GM19397 (cell line): Measurements from ENCODE around the gene CDC20B.
"Not testable (repeated sequence)": the region's sequence is repeated elsewhere in the genome, so short reads cannot be mapped to it uniquely, and the experiment has no call there.

Experiments used
- ATAC-seq: cut with Tn5 transposase; IDR thresholded peaks from one replicate; pipeline ENCODE4 v1.9.1; 2021; ENCODE audit warnings: mild to moderate bottlenecking, moderate library complexity; ENCODE audit not compliant: unreplicated experiment

Gene CDC20B

DNA sequence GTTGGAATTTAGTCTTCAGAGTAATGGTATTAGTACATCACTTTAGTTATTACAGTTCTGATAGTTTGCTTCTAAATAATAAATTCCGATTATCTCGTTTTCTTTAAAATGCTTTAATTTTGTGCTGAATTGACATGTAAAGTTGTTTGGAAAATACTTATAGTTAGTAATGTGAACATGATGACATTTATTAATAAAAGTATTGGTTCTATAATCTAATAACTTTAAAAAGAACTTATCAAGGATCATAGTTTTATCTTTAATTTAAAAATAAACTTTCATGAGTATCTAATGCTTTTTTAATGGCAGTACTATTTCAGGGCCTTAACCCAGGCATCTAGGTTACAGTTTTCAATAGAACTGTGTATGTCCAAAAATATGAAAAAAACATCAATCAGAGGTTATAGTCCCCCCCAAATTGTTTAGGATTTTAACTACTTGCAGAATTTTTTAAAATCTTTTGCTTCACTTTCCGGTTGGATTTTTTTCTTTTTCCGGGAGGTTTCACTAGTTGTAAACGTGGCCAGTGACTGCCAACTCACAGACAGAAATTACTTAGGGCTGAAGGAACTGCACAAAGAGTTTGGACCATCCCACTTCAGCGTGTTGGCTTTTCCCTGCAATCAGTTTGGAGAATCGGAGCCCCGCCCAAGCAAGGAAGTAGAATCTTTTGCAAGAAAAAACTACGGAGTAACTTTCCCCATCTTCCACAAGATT is 12.3 kb downstream of the CDC20B start:
- no peak for ATAC-seq

DNA sequence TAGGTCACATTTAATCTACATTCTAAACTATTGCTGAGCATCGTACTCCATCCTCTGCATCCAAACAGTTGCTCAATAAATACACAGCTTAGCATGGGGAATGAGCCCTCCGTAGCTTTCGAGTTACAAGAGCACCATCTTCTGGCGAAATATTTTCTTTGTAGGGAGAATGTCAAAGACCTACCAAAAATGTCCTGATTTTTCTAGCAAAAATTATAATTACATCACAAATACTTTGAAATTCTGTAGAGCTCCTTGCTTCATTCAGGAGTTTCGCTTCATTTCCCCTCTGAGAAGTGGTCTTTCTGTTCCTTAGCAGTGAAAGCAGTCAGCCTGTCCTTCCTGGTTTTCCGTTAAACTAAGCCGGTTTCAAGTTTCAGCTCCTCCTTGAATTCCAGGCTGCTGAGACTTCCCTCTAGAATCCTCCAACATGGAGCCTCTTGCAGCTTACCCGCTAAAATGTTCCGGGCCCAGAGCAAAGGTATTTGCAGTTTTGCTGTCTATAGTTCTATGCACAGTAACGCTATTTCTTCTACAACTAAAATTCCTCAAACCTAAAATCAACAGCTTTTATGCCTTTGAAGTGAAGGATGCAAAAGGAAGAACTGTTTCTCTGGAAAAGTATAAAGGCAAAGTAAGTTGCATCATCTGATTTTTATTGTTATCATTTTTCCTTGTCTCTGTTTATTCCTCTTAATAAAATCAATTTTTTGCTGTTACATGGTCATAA is 13.0 kb downstream of the CDC20B start, which contains the start of gene GPX8:
GPX8 (plus strand) TSS at position 409 of the 730 bp plus-strand sequence; CDS start at position 431, 22 bp downstream.
- no peak for ATAC-seq

DNA sequence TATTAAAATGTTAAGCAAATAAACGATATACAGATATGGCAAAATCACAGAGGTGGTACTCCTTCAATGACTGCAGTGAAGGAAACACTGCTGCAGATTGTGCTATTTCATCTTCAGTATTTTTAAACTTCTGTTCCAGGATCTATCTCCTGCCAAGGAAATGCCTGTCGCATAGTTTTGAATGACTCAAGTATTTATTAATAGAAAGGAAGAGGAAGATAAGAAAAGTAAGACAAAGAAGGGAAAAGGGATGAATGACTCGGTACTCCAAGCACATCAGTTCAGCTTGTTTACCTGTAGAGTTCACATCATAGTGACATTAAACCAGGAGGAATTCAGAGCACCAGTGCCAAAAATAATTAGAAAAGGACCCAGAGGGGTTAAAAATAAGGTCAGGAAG is 18.1 kb downstream of the CDC20B start:
- no peak for ATAC-seq

DNA sequence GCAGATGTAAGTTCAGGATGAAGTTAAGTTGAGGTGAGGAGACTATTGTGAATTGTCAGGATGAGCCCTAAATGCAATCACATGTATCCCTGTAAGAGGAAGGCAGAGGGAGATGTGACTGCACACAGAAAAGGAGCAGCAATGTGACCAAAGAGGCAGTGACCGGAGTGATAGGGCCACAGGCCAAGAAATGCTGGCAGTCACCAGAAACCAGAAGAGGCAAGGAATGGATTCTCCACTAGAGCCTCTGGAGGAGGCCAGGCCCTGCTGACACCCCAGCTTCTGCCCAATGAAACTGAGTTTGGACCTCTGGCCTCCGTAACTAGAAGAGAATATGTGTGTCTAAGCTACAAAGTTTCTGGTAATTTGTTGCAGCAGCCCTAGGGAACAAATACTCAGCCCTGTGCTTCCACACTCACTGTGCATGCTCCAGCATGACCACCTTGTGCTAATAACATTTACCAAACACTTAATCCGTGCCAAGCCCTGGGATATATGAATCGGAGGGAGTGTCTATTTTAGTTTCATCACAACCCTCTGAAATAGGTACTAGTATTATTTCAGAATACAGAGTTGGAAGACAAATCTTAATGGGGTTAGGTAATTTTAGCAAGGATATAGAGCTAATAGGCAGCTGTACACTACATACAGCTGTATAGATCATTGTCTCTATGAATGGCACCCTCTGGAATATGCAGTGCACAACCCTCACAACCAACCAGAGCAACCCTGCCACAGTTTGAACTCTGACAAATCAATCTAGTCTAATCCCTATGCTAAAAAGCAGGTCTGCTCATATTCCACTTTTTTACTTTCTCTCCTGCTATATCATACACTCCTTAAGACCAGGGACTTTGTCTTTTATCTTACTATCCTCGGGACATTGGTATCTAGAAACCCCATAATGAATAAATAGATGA is 20.8 kb downstream of the CDC20B start:
- no peak for ATAC-seq

DNA sequence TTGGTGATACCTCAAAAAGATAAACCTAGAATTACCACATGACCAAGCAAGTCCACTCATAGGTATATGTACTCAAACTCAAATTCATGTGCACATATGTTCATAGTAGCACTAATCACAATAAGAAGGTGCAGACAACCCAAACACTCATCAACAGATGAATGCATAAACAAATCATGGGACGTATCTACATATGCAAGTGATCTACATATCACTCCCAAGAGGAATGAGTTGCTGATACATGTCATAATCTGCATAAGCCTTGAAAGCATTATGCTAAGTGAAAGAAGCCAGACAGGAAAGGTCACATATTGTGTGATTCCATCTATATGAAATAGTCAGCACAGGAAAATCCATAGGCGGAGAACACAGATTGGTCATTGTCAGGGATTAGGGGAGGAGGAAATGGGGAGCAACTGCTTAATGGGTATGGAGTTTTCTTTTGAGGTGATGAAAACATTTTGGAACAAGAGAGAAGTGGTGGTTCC is 23.6 kb downstream of the CDC20B start:
- ATAC-seq = no peak

DNA sequence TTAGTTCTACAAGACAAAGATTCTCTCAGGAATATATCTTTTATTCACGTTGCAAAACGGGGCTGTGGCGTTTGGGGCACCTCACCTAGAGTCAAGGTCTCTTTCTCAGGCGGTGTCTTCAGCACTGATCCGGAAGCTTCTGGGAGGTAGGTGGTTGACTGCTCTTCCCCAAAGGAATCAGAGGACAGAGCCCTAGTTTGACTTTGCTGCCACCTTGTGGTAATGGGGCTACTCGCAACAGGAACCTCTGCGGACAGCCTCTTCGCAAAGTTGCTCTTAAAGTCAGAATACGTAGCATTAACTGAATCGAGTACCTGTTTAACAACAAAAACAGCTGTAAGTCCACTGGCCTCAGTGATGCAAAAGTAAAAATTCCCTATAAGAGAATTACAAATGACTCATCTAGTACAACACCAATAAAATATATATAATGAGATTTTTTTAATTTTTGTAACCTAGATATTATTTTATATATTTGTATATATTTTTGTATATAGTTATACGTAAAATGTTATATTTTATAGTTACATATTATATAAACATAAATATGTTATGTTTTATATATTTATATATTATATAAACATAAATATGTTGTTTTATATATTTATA is 26.3 kb downstream of the CDC20B start:
- peak; percentile 82 for ATAC-seq

DNA sequence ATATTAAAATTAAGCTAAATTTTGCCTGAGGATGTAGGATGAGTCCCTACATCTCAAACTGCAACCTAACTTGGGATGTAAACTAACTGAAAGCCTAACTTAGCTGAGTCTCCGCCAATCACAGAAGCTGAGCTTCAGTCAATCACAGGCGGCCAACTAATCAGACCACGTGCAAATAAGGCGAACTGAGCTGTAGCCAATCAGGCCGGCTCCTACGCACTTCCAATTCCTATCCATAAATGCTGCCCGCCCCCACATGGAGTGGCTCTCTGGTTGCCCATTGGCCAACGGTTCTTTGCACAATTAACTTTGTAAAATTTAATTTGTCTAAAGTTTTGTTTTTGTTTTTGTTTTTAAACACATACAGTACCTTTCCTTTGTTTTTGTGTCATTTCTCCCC is 26.9 kb downstream of the CDC20B start:
- no peak for ATAC-seq

DNA sequence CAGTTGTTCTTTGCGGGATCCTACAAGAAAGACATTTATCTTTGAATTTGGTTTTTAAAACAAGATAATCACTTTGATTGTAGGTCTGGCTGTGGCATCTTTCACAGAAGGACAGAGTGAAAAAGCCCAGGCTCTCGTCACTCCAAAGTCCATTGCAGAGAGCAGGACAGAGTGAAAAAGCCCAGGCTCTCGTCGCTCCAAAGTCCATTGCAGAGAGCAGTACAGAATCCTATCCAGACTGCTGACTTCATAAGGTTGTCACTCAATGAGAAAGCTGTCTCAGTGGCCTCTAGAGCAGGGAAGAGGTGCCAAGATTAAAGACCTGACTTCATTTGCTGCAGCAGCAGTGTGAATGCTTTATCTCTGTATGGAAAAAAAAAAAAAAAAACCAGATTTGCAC is 29.4 kb downstream of the CDC20B start:
- no peak for ATAC-seq

DNA sequence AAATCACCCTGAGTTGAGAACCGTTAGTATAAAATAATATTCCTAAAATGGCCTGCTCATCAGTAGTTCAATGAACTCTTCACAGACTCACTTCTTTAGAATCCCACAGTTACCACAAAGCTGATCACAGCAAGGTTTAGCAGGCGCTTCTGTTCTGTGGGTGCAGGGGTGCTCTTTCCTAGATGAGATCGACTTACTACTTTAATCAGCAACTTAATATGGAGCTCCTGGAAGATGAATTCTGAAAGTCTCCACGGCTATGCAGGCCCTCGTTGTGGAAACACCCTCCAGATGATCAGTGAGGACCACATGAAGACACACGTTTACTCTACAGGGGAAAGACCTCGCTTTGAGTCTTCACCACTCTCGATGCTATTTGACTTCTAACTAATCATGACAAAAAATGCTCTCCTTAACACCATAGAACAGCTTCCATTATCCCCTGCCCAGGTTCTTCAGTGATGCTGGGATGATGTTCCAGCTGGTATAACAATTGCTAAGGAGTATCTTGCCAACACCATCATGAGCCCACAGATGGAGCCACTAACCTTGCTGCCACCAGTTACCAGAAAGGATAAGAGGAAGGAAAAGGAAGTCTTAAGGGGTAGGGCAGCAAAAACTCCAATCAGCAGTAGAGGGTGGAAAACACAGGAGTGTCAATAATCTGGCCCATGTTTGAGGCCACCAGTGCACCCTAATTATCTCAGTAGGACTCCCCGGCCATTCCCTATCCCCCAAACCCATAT is 30.9 kb downstream of the CDC20B start:
- no peak for ATAC-seq

DNA sequence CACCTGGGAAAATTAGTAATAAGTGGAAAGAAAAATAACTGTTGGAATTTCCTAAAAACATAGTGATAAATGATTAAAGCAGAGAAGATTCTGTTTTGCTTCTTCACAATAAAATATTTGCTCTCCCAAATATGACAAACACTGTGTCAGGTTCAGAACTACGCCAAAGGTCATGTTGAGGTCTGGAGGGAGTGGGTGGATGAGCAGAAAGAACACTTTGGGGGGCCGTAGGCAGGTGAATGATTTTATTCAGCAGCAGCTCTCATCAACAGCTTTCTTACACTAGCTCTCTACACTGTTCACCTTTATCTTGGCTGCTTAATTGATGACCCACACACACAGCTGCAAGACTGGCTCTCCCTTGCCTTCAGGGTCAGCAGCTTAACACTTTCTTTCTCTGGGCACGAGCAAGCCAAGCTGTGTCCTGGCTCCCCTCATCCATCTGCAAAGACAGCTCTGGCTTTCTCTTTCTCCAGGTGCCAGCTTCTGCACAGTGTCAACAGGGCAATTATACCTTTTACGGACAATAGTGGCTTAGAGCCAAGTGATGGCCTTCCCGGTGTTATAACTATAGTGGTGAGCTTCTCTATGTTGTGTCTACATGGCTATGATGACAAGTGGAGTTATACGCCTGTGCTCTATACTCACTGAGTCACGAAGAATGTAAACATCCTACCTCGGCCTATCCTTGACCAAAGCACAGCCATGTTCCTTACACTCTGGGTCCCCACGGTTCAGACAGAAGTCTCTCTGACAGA is 31.9 kb downstream of the CDC20B start:
- no peak for ATAC-seq

DNA sequence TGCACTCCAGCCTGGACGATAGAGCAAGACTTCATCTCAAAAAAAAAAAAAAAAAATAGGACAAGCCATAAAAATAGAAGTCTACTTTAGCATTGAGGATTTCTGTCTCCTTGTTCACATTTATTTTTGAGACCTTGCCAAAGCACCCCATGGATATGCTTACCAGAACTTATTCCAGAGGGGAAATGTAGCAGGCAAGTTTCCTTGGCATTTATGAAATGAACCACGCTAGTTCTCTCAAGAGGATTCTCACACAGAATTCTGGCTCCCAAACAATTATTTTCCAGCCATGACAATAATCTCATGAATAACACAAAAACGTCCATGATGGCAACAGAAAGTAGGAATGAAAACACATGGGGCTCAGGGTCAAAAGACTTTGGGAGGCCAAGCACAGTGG is 36.5 kb downstream of the CDC20B start:
- no peak for ATAC-seq

DNA sequence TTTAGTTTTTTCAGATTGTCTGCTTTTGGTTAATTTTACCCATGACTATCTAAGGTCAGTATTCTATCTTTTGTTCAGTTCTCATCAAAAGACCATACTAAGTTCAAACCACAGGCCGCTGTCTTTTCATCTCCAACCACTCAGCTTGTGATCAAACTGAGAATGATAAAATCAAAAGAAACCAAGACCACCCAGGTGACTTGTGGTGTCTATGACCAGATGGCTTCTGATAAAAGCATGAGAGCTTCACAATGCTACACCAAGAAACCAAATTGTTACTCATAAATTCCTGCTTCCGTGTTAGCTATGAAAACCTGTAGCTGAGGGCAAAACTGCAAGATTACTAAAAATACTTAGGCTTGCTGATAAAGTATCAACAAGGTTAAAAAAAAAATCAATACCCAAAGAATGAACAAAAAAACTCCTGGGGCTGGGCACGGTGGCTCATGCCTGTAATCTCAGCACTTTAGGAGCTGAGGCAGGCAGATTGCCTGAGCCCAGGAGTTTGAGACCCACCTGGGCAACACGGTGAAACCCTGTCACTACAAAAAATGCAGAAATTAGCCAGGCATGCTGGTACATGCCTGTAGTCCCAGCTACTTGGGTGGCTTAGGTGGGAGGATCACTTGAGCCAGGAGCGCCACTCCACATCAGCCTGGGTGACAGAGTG is 38.8 kb downstream of the CDC20B start:
- no peak for ATAC-seq

DNA sequence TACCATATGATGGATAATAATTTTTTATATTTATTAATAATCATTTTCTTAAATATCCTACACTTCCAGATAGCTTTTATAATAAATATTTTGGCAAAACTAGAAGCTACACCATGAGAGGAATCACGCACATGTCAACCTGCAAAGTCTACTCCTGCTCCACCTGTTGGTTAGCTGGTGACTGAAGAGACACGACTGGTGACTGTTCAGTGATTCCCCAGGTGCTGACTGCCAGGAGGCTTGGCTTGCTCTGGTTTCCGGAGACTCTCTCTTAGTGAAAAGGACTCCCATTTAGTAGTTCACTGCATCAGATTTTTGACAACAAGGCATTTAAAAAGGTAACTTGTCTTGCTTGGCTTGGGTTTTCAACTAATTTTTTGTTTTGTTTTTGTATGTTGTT is 49.6 kb downstream of the CDC20B start:
- ATAC-seq = no peak

DNA sequence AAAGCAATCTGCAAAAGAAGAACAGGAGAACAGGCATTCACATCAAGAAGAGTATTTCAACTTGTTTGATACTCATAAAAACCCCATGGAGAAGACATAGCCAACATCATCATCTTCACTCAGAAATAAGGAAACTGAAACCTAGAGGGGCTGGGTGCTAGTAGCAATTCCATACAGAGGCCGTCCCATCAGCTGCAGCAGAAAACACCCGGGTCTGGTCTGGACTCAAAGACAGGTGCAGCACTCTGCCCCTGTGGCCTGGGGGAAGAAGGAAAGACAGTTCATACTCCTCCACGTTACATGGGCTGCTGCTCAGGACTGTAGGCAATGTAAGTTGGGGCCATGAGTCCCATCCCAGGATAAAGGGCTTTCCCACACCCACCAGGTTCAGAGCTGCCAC is 58.9 kb downstream of the CDC20B start:
- ATAC-seq = no peak

DNA sequence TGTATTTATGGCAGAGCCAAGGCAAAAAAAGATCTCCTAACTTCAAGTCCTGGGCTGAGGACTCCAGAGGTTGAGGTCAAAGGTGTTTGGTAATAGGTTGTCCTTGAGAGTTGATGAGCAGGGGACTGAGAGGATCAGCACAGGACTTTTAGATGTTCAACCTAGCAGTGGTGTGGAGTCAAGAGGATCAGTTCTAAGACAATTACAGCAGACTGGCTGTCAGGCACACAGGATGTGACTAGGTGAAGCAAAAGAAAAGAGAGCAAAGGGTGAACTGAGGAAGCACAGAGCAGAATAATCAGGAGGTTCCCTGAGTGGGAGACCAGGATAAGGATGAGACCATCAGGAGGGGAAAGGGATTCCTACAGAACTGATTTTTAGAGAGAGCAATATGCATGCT is 59.6 kb downstream of the CDC20B start:
- no peak for ATAC-seq

DNA sequence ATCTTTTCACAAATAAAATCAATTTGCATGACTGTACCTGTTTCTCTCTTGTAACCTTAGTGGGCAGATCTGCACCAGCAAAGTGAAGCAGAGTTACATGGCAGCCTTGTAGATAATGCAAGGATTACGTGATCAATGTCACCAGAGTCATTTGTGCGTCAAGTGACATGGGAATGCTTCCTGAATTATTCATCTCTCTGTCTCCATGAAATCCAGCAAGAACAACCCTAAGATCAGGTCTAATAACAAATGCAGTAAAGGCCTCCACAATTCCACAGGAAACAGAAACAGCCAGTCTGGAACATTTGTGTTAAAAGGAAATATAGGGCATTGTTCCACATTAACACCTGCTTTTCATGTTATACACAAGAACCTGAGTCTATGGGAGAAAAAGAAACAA is 62.8 kb downstream of the CDC20B start:
- no peak for ATAC-seq

DNA sequence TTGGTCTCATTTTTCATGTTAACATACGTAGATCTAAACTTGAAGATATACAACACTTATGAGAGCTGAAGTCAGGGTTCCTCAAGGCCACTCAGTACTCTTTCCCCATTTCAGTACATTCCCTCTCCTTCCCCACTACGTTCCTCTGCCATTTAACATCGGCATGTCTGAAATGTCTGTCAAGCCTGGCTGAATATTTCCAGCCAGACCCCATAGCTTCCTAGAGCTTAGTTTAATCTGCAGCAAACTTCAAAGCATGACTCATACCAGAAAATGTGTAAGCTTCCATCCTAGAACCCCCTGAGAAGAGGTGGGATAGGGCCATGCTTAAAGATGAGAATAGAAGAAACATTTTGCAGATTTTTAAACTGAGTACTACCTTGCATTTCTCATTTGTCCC is 64.3 kb downstream of the CDC20B start:
- no peak for ATAC-seq

DNA sequence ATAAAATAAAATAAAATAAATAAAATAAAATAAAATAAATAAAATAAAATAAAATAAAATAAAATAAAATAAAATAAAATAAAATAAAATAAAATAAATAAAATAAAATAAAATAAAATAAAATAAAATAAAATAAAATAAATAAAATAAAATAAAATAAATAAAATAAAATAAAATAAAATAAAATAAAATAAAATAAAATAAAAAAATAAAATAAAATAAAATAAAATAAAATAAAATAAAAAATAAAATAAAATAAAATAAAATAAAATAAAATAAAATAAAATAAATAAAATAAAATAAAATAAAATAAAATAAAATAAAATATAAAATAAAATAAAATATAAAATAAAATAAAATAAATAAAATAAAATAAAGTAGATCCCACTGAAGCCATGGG is 67.0 kb downstream of the CDC20B start:
- ATAC-seq = not testable (repeated sequence)
